Measurements from ENCODE around the gene IPO11.

GRCh38 chr5:62534461-62535236, 122.1 kb downstream of the IPO11 start:
- TF ChIP-seq TAF1 (IDR thresholded peaks at IDR 0.05; ENCODE audit: low read depth, low read length): no peak
- no peak for TF ChIP-seq POLR2A (IDR thresholded peaks at IDR 0.05; ENCODE audit: low read depth, low read length)
- TF ChIP-seq POLR2AphosphoS5 (IDR thresholded peaks at IDR 0.05; ENCODE audit: low read depth, low read length): no peak
- no peak for TF ChIP-seq POU2F2 (IDR thresholded peaks at IDR 0.05; ENCODE audit: low read depth, low read length)
- no peak for TF ChIP-seq PAX5 (IDR thresholded peaks at IDR 0.05; ENCODE audit: insufficient read depth, low read length, severe bottlenecking)

All from GM12891 (cell line).